Activated naive CD4-positive, alpha-beta T cell treated with anti-CD3 and anti-CD28 coated beads, Interleukin-2, amount 50 U/mL, for 72 hours (primary cell): ENCODE measurements around the gene ANKRD60. TPM values are rescaled to one million over a fixed set of nuclear protein-coding genes. Genes with fewer than 3 reads are reported as not detected.

Experiments used
- ATAC-seq, 2 donors: fragments of 150-1000 bp; cut with Tn5 transposase; 2 replicates each; pipeline ENCODE4 v1.10.0; 2021; ENCODE audit warnings: mild to moderate bottlenecking in 2 of 2, moderate library complexity in 2 of 2
- DNase-seq, 2 donors: peaks; one replicate each; pipeline ENCODE4 v3.0.0; 2021 to 2022; ENCODE audit warnings: low spot score in 2 of 2
- H3K27ac Mint-ChIP-seq, 2 donors: one replicate each; pipeline ENCODE4 v1.8.0; 2022; ENCODE audit warnings: mild to moderate bottlenecking in 2 of 2, mixed read lengths in 2 of 2
- H3K36me3 Mint-ChIP-seq, 2 donors: one replicate each; pipeline ENCODE4 v1.8.0; 2022; ENCODE audit warnings: mixed read lengths in 2 of 2
- H3K9me3 Mint-ChIP-seq, 2 donors: one replicate each; pipeline ENCODE4 v1.8.0; 2022; ENCODE audit warnings: mixed read lengths in 2 of 2
- total RNA-seq, 2 donors: library from RNA; stranded (reverse); gene quantifications; one replicate each; pipeline ENCODE4 v1.2.3, GENCODE V29; 2022

ANKRD60 gene
- total RNA-seq, 2 donors from 2014 or later, result not detected

DNA sequence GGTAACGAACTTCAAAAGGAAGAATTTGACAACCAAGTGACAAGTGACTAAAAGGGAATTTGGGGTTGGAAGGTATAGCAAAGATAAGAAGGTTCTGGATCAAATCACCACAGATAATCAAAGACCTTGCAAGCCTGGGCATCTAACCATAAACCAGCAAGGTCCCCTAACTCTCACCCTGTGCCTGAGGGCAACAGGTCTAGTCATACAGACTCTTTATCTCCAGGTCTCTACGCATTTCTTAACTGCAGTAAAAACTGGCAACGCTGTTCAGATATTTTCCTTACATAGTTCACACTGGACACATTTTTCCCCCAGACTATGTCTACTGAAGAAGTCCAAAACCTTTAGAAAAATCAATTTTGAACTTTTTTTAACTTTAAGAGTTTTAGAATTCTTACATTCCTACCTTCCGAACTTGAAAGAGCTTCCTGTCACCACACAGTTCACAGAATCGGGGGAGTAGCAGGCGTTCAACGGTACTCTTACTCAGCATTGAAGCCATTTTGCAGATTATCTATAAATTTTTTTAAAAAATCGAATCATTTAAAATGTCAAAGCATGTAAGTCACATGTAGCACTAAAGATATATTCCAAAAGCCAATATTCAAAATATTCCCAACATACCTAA is 23.0 kb upstream of the ANKRD60 start:
- no peak for ATAC-seq
- H3K36me3 Mint-ChIP-seq, result peaks cover 6 to 37% of the 10 kb centered on the region in 2 donors
- no peak for DNase-seq
- no peak overlapping the region for H3K27ac Mint-ChIP-seq
- H3K9me3 Mint-ChIP-seq, result no peaks in the 10 kb centered on the region

DNA sequence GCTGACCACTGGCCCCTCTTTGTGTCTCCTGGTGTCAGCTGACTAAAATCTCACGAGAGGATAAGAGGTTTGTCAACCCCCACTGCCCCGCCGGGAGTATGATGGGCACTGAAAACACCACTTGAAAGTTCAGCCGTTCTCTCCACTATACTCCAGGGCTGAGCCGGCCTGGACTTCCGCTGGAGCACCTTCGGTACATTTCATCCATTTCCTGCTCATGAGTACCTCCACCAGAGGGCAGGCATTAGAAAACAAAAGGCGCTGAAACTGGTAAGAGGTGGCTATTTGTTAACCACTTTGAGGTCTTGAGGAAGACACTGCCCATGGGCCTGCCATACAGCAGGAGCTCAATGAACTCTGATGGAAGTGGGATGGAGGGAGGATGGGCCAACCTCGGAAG is 17.9 kb upstream of the ANKRD60 start:
- ATAC-seq, result no peak
- no peak overlapping the region for H3K27ac Mint-ChIP-seq
- H3K9me3 Mint-ChIP-seq, result no peaks in the 10 kb centered on the region
- H3K36me3 Mint-ChIP-seq, result peaks cover 6 to 12% of the 10 kb centered on the region in 2 donors
- no peak for DNase-seq

DNA sequence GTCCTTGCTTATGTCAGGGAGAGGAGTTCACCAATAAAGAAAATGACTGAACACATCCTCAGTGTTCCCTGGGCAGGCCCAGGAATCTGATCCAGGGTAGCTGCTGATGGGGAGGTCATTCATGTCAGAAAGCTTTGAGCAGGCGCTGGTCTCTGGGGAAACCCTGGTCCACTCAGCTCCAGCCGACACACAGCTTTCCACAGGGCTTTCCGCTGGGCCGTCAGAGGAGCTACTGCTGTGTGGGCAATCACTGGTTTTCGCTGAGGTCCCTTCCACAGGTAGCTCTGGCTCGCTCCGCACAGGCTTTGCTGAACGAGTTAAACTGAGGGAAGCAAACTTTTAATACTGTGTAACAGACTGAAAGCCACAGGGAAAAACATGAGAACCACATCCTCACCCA is 17.5 kb upstream of the ANKRD60 start:
- no peak for DNase-seq
- no peak for ATAC-seq
- Mint-ChIP-seq H3K36me3 (peaks cover 6 to 12% of the 10 kb centered on the region in 2 donors), H3K27ac (peak overlapping the region in 1 of 2 donors; percentile 81), H3K9me3 (no peaks in the 10 kb centered on the region)

DNA sequence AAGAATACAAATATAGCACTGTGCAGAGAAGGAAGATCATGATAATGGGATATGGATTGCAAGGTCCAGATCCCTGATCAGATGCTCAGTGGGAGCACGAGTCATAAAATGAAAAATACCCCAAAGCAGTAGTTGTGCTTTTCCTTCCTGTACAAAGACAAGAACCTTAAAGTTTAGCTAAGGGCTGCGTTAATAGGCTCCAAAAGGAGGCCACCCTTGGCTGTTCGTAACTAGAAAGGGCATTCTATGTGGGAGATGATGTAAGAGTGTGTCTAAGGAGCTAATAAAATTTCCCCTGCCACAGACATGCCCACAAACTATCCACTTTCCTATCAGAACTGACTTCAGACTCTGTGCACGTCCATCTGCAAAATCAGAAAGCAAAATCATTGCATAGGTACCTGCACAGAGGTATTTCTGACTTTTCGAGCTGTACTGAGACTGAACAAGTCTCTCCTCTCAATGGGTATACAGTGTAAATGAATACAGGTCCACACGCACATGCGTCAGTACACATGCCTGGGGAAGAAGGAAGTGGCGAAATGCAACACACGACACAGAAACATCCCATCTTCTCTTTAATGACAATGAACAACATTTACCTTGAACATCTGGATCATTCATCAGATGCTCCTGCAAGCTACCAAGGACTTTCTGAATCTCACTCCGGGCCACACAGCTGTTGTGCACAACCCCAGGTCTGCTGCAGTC is 16.9 kb upstream of the ANKRD60 start:
- ATAC-seq, result no peak
- no peak for DNase-seq
- H3K27ac Mint-ChIP-seq, result peak overlapping the region in 1 of 2 donors; percentile 81
- no peaks in the 10 kb centered on the region for H3K9me3 Mint-ChIP-seq
- peaks cover 4 to 12% of the 10 kb centered on the region in 2 donors for H3K36me3 Mint-ChIP-seq

DNA sequence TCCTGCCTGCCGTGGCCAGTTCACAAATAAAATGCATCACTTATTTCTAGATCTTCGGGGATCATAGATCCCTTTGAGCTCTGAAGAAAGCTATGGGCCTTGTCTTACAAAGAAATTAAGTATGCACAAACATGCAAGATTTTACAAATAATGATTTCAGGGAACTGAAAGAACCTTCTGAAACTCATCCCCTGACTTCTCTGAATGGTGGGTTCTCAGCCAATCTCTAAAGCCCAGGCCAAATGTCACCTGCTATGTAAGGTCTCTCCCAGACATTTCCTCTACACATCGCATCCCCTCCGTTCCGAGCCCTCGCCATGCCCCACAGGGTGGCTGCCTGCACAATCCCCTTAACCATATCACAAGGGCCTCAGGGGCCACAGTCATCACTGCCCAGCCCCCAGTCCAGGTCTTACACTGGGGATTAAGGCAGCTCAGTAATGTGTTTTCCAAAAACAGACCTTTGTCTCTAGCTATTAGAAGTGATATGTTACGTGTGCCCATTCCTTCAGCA is 16.1 kb upstream of the ANKRD60 start:
- H3K36me3 Mint-ChIP-seq, result peaks cover 0 to 12% of the 10 kb centered on the region in 2 donors
- H3K27ac Mint-ChIP-seq, result no peak overlapping the region
- ATAC-seq (no peak), DNase-seq (no peak)
- no peaks in the 10 kb centered on the region for H3K9me3 Mint-ChIP-seq

DNA sequence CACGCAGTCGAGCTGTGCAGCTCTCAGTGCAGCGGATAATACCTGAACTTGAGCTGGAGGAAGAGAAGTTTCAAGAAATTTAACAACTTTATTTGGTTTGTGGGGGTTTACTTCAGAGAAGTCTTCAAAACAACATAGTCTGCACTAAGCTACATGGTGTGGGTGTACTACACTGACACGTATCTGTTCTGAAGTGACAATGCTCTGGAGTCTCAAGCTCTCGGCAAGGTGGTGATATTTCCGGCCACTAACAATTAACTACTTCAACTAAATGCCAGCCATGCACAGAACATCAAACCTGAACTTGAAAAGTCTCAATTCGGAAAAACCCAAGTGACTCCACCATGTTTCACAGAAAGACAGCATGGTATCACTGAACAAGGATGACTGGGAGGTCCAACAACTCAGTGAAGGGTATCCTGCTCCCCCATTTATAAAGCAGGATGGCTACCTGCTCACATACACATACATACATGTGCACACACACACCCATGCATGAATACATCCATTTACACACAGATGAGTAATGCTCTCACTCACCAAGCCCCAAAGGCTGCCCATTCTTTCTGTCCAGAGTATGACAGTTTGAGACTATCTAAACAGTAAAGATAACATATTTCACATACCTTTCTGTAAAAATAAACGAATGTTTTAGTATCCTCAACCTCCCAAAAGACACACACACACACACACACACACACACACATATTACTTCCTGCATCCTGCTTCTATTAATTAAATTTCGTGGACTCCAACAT is 15.4 kb upstream of the ANKRD60 start:
- Mint-ChIP-seq H3K9me3 (no peaks in the 10 kb centered on the region), H3K36me3 (peaks cover 0 to 12% of the 10 kb centered on the region in 2 donors), H3K27ac (peak overlapping the region in 1 of 2 donors; percentile 74)
- ATAC-seq, result no peak
- DNase-seq, result no peak

DNA sequence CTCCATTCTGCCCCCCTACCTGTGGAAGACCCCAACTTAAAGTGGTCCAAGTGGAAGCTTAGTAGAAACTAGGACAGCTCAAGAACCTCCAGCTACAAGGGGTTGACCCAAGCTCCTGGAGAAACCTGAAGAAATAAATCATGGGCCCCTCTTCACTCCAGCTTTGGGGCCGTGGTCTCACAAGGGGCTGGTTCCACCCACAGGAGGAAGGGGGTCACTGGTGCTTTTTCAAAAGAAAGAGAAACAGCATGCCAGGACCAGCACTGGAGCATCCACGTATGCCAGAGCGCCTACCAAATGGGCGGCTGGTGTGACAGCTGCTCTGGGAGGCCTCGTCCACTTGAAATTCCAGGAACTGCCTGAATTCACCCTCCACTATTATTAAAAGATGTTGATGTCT is 14.4 kb upstream of the ANKRD60 start:
- peaks cover 0 to 9% of the 10 kb centered on the region in 2 donors for H3K36me3 Mint-ChIP-seq
- H3K9me3 Mint-ChIP-seq, result no peaks in the 10 kb centered on the region
- ATAC-seq (no peak), DNase-seq (no peak)
- peak overlapping the region in 1 of 2 donors; percentile 29 for H3K27ac Mint-ChIP-seq

DNA sequence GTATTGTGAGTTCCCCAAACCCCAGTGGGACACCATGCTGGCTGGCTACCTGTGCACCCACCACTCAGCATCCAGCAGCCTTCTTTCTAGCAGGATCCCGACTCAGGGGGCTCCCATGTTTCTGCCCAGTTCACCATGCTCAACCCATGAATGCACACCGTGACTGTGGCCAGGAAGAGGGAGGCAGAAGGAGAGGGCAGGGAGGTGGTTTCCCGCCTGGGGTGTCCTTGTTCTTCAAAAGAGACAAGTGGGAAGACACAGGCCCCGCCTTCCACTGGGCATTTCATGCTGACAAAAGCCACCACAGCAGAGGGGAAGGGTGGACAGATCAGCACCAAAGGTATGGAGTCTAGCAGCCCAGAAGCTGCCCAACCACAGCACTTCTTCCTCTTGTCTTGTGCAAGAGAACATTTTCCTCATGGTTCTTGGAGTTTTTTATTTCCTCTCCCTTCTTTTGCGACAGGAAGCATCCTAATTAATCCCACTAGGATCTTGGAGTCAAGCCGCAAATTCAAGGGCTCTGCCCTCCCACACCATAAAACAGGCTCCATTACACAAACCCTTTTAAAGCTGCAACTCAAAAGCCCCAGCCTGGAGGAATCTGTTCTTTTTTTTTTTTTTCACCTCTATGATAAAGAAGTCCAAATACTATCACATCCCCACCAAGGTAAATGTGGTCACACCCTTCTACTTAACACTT is 13.5 kb upstream of the ANKRD60 start:
- Mint-ChIP-seq H3K27ac (no peak overlapping the region), H3K36me3 (peaks cover 0 to 7% of the 10 kb centered on the region in 2 donors), H3K9me3 (no peaks in the 10 kb centered on the region)
- no peak for DNase-seq
- ATAC-seq, result no peak

DNA sequence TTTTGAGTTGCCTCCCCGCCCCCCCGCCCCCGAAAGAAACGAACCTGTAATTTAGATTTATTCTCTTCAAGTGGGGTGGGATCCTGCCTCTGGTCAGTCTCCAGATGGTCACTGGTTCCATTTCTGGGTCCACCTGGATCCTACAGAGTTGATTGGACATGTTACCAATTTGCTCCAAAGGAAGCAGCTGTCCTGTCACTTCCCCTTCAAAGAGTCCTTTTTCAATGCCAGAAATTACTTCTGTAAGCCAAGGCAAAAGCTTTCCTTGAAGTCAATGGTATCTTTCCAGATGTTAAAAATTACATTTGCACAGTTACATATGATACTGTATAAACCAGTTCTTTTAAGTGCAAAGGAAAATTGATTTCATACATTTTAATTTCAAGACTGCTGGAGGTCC is 12.0 kb upstream of the ANKRD60 start:
- DNase-seq, result no peak
- no peak for ATAC-seq
- Mint-ChIP-seq H3K36me3 (peaks cover 0 to 3% of the 10 kb centered on the region in 2 donors), H3K27ac (no peak overlapping the region), H3K9me3 (no peaks in the 10 kb centered on the region)

DNA sequence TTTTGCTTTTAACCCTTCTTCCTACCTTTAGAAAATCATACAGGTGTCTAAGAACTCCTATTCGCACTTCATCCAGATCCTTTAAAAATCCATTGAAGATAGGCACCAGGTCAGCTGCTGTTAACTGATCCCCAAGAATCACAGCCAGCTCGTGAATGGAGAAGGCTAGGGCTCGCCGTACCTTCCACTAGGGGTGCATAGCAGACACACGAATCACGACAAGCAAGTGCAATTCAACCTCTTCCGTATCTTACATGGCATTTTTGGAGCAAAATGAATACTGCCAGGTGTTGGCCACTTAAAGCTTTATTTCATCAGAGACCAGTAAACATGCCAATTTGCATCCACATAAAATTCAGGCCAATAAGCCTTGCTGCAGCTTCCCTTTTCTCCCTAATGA is 10.8 kb upstream of the ANKRD60 start:
- Mint-ChIP-seq H3K27ac (no peak overlapping the region), H3K9me3 (no peaks in the 10 kb centered on the region), H3K36me3 (no peaks in the 10 kb centered on the region)
- no peak for DNase-seq
- no peak for ATAC-seq

DNA sequence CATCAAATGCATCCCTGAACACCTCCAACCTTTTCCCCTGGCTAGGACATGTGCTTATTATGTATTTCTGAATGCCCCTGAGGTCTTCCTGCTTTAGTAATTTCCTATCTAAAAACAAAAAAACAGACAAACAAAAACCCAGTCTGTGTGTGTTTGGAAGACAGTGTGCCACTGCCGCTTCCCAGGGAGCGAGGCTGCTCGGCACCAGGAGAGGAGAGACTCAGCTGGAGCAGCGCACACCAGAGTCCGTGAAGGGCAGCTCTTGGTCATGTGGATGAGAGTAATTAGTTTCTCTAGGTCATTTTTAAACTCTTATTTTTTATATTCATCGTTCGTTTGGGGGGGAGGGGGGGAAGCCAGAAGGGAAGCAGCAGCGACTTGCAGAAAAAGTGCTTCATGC is 10.0 kb upstream of the ANKRD60 start:
- no peaks in the 10 kb centered on the region for H3K9me3 Mint-ChIP-seq
- ATAC-seq, result no peak
- H3K36me3 Mint-ChIP-seq, result no peaks in the 10 kb centered on the region
- no peak for DNase-seq
- no peak overlapping the region for H3K27ac Mint-ChIP-seq

DNA sequence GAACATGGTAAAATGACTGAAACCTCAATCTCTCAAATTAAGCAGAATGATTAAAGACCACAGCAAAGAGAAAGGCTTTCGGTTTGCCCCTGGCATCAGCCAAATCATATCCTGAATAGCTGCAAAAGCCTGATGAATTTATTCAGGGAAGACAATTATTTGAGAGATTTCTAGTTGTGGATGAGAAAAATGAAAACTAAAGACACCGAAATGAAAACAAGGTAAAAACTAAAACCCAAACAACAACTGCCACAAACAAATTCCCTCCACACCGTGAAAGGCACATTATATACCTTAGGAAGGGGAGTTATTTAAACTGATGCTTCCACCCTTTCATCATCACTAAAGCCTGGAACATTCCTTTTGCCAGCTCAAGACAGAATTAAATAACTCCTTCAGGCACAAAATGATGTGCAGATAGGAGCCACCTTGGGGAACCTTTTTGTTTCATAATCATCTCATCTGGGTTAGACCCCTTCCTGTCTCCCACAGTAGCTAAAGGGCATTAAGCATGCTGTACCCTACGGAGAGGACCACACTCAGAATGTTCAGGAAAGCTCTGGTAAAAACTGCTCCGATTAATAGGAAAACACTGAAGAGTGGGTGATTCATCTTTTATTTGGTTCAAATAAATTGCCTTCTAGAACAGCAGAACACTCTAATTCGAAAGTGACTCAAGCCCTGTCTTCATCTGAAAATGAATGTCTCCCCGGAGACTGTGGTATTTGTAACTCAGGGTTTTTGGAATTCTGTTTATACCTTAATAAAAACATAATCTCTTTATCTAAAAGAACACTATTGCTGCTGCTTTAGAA is 9.1 kb upstream of the ANKRD60 start:
- H3K9me3 Mint-ChIP-seq, result no peaks in the 10 kb centered on the region
- H3K36me3 Mint-ChIP-seq, result no peaks in the 10 kb centered on the region
- peak in 1 of 2 donors; percentile 8 for ATAC-seq
- DNase-seq, result no peak
- peak overlapping the region; percentile 72 to 77 for H3K27ac Mint-ChIP-seq

DNA sequence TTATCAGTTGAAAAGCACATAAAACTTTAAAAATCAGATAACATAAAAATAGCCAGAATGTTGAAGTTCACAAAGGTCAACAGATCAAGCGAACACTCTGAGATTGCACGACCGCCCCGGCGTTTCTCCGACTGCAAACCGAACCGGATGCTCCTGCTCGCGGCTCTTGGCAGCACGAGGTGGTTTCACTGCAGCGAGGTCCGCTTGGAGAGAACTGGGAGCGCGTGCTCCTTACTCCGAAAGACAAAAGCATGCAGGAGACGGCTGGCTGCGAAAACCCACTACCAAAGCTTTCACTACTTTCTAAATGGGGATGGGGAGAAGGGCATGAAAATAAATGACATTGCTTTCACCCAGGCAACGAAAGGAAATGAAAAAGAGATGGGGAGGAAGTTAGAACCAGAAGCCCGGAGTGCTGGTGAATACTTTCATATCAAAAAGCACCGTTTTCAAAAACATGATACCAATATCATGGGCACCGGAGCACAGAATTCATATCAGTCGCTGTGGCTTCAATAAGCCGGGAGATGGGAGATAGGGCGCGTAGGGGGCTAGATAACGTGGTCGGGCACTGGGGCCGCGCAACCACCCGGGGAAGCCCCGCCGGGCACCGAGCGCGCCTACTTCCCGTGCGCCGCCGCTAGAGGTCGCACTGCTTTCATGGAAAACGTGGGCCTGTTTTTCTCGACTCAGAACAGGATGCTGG is 8.3 kb upstream of the ANKRD60 start:
- ATAC-seq (peak; percentile 92 to 93), DNase-seq (peak; percentile 86 to 96)
- H3K27ac Mint-ChIP-seq, result peak overlapping the region; percentile 77 to 85
- no peaks in the 10 kb centered on the region for H3K9me3 Mint-ChIP-seq
- no peaks in the 10 kb centered on the region for H3K36me3 Mint-ChIP-seq

DNA sequence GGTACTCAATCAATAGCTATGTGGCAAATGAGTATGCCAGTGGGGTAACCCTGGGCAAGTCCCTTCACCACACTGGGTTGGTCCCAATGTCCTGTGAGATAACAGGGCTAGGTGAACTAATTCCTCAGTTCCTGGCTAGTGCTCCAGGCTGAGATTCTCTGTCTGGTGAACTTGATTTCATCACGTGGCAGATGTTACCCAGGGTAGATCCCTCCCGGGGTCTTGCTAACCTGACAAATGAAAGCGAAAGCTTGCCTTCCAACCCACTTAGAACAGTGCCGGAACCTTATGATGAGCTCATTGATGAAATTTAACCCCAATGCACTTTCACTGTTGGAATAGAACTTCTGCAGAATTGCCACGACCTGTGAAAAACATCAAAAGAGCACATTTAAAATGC is 6.6 kb upstream of the ANKRD60 start:
- Mint-ChIP-seq H3K27ac (no peak overlapping the region), H3K9me3 (no peaks in the 10 kb centered on the region), H3K36me3 (peaks cover 0 to 7% of the 10 kb centered on the region in 2 donors)
- DNase-seq, result no peak
- ATAC-seq, result no peak

DNA sequence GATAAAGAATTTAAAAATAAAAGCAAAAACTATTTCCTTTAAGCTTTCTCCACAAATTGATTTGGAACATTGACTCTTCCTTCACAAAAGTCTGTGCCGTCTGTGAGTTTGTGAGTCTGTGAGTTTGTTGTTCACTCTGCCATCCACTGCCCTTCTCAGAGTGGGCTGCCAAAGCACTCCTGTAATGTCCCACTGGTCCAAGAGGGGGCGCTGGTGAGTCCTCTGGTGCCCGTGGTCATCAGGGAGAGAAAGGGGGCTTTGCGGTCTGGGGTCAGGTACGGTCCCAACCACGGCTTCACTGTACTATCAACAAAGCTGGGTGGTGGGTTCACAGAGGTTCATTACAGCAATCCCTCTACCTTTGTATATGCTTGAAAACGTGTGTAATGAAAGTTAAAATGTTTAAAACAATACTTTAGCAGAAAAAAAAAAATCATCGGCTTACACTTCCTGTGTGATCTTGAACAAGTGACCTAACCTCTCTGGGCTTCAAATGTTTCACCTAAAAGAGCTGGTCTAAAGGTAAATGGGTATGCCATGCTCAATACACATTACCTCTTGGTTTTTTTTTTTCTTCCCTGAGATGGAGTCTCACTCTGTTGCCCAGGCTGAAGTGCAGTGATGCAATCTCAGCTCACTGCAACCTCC is 5.6 kb upstream of the ANKRD60 start:
- H3K27ac Mint-ChIP-seq, result no peak overlapping the region
- H3K9me3 Mint-ChIP-seq, result no peaks in the 10 kb centered on the region
- ATAC-seq (no peak), DNase-seq (peak in 1 of 2 donors; percentile 79)
- peaks cover 5 to 15% of the 10 kb centered on the region in 2 donors for H3K36me3 Mint-ChIP-seq
